ENCODE measurements around the gene CDH23. TPM values are rescaled to one million over a fixed set of nuclear protein-coding genes. Genes with fewer than 3 reads are reported as not detected.

Gene CDH23
- total RNA-seq, 1 experiment from 2014 or later: 0.02 TPM

DNA sequence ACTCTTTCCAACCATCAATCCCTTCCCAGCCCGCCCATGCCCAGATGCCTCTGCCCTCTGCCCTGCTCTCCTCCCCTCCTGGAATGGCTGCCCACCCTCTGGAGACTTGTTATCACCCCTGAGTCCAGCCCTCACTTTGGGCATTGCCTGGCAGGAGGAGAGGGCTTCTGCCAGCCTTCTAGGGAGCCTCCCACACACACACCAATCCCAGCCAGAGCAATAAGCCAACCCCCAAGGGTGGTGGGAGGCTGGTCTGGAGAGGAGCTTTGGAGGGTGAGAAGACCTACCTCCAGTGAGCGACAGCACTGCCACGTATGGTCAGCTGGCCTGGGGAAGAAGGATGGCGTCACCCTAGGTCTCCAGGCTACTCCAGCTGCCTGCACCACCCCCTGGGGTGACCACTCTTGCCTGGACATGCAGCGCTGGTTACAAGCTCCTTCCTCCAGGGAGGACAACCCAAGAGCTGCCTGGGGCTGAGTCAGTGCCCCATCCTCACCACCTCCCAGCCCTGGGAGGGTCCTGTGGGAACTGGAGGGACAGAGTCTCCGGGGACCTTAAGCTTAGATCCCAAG is 314.4 kb downstream of the CDH23 start:
- peak; percentile 54 for DNase-seq (ENCODE audit: unreplicated experiment)
- H3K27ac Mint-ChIP-seq (ENCODE audit: low read depth, unreplicated experiment): peak overlapping the region; percentile 35
- H3K9me3 Mint-ChIP-seq (ENCODE audit: unreplicated experiment): no peaks in the 10 kb centered on the region
- no peaks in the 10 kb centered on the region for H3K27me3 Mint-ChIP-seq (ENCODE audit: insufficient read depth, unreplicated experiment)
- ChIA-PET CTCF (interaction anchor here (0.6 to 3.1 kb wide), 5 partner anchors 18 to 397 kb away, joined by 3 to 14 read pairs (median 7); partner anchors contain the start of gene VSIR), POLR2A (interaction anchor here (0.8 kb wide), 1 partner anchor 391 kb away, joined by 3 read pairs; no protein-coding TSS in a partner anchor)
- no peak for TF ChIP-seq CTCF (IDR thresholded peaks at IDR 0.05; ENCODE audit: unreplicated experiment)
- BruUV-seq (replicated peaks): no TSS peak
- no peak overlapping the region for H3K4me3 Mint-ChIP-seq (ENCODE audit: unreplicated experiment)
- intact Hi-C loops (cut with micrococcal nuclease): loop anchor here (5.0 kb wide), 2 partner anchors 61 to 101 kb away; partner anchors contain the start of gene VSIR
- no peaks in the 10 kb centered on the region for H3K36me3 Mint-ChIP-seq (ENCODE audit: insufficient read depth, unreplicated experiment)
- H3K4me1 Mint-ChIP-seq (ENCODE audit: insufficient read depth, unreplicated experiment): peaks cover 23% of the 10 kb centered on the region

- Mint-ChIP-seq H3K4me1 (ENCODE audit: insufficient read depth, unreplicated experiment) (peaks cover 23% of the 10 kb centered on the region), H3K27me3 (ENCODE audit: insufficient read depth, unreplicated experiment) (no peaks in the 10 kb centered on the region), H3K36me3 (ENCODE audit: insufficient read depth, unreplicated experiment) (no peaks in the 10 kb centered on the region), H3K27ac (ENCODE audit: low read depth, unreplicated experiment) (peak overlapping the region; percentile 35), H3K4me3 (ENCODE audit: unreplicated experiment) (no peak overlapping the region), H3K9me3 (ENCODE audit: unreplicated experiment) (no peaks in the 10 kb centered on the region)
- BruUV-seq (replicated peaks): no TSS peak
- no peak for TF ChIP-seq CTCF (IDR thresholded peaks at IDR 0.05; ENCODE audit: unreplicated experiment)
- intact Hi-C loops (cut with micrococcal nuclease): loop anchor here (5.0 kb wide), 2 partner anchors 60 to 100 kb away; partner anchors contain the start of gene VSIR
- CTCF ChIA-PET: interaction anchor here (0.7 to 3.1 kb wide), 4 partner anchors 62 to 398 kb away, joined by 3 to 14 read pairs (median 8); partner anchors contain the start of gene VSIR
- no peak for DNase-seq (ENCODE audit: unreplicated experiment)
- POLR2A ChIA-PET: interaction anchor here (3.8 kb wide), 1 partner anchor 17 kb away, joined by 19 read pairs; no protein-coding TSS in a partner anchor
These were observed 315.4 kb downstream of the CDH23 start for GRCh38 chr10:71712170-71712569.

- peak overlapping the region; percentile 93 for H3K27ac Mint-ChIP-seq (ENCODE audit: low read depth, unreplicated experiment)
- POLR2A ChIA-PET: interaction anchor here (0.7 to 3.8 kb wide), 5 partner anchors 16 to 393 kb away, joined by 3 to 19 read pairs (median 5); partner anchors contain the start of gene SLC29A3
These were observed 315.9 kb downstream of the CDH23 start for GRCh38 chr10:71712572-71713134.

More at GRCh38 chr10:71712572-71713134, 315.9 kb downstream of the CDH23 start:
- peaks cover 23% of the 10 kb centered on the region for H3K4me1 Mint-ChIP-seq (ENCODE audit: insufficient read depth, unreplicated experiment)
- no peaks in the 10 kb centered on the region for H3K36me3 Mint-ChIP-seq (ENCODE audit: insufficient read depth, unreplicated experiment)
- no peak for TF ChIP-seq CTCF (IDR thresholded peaks at IDR 0.05; ENCODE audit: unreplicated experiment)
- no peaks in the 10 kb centered on the region for H3K9me3 Mint-ChIP-seq (ENCODE audit: unreplicated experiment)
- no peaks in the 10 kb centered on the region for H3K27me3 Mint-ChIP-seq (ENCODE audit: insufficient read depth, unreplicated experiment)
- intact Hi-C loops (cut with micrococcal nuclease): loop anchor here (5.0 kb wide), 2 partner anchors 60 to 100 kb away; partner anchors contain the start of gene VSIR
- no peak overlapping the region for H3K4me3 Mint-ChIP-seq (ENCODE audit: unreplicated experiment)
- BruUV-seq (replicated peaks): no TSS peak
- CTCF ChIA-PET: interaction anchor here (1.2 to 3.1 kb wide), 5 partner anchors 54 to 398 kb away, joined by 3 to 14 read pairs (median 7); partner anchors contain the start of gene VSIR
- no peak for DNase-seq (ENCODE audit: unreplicated experiment)
